Liver (tissue), 9 donors: ENCODE data around the gene MAPT. TPM values are rescaled to one million over a fixed set of nuclear protein-coding genes. Genes with fewer than 3 reads are reported as not detected.

Experiments used
- DNase-seq: peaks from one replicate; pipeline ENCODE4 v3.0.0-alpha.2; 2017; ENCODE audit warnings: low spot score
- H3K27ac ChIP-seq, 2 donors: one replicate each; pipeline ENCODE4 v1.7.0; 2013; ENCODE audit warnings: inconsistent platforms in 2 of 2, low read length in 2 of 2, control low read depth in 1 of 2, low read depth in 1 of 2, mild to moderate bottlenecking in 1 of 2
- H3K27me3 ChIP-seq, 4 donors: one replicate each; pipeline versions ENCODE4 v1.6.1 to v1.7.0; 2013; ENCODE audit warnings: low read length in 3 of 4, inconsistent platforms in 1 of 4, mild to moderate bottlenecking in 1 of 4, moderate library complexity in 1 of 4; ENCODE audit not compliant: control insufficient read depth in 4 of 4, insufficient read depth in 4 of 4
- H3K36me3 ChIP-seq, 4 donors: one replicate each; pipeline versions ENCODE4 v1.6.1 to v1.7.0; 2013; ENCODE audit warnings: low read length in 3 of 4, mild to moderate bottlenecking in 3 of 4, low read depth in 1 of 4, moderate library complexity in 1 of 4; ENCODE audit not compliant: control insufficient read depth in 4 of 4, insufficient read depth in 3 of 4
- H3K4me1 ChIP-seq, 4 donors: one replicate each; pipeline versions ENCODE4 v1.6.1 to v1.7.0; 2013; ENCODE audit warnings: low read length in 3 of 4, mild to moderate bottlenecking in 3 of 4, moderate library complexity in 1 of 4; ENCODE audit not compliant: control insufficient read depth in 4 of 4, insufficient read depth in 4 of 4
- H3K4me3 ChIP-seq, 3 donors: one replicate each; pipeline versions ENCODE4 v1.6.1 to v1.7.0; 2013; ENCODE audit warnings: low read length in 3 of 3, control low read depth in 1 of 3, low read depth in 1 of 3, mild to moderate bottlenecking in 1 of 3
- H3K9ac ChIP-seq, 2 donors: one replicate each; pipeline ENCODE4 v1.7.0; 2013; ENCODE audit warnings: low read length in 2 of 2, mild to moderate bottlenecking in 2 of 2, moderate library complexity in 2 of 2, control low read depth in 1 of 2, low read depth in 1 of 2
- H3K9me3 ChIP-seq, 4 donors: one replicate each; pipeline versions ENCODE4 v1.6.1 to v1.7.0; 2013; ENCODE audit warnings: low read length in 3 of 4; ENCODE audit not compliant: control insufficient read depth in 4 of 4
- ATF3 ChIP-seq: IDR thresholded peaks from 2 replicates; pipeline ENCODE4 v1.6.1; 2016; ENCODE audit warnings: antibody characterized with exemption
- CTCF ChIP-seq: fragments of 150-350 bp; IDR thresholded peaks from 2 replicates; pipeline ENCODE4 v1.5.1; 2017; ENCODE audit warnings: improper control_type of control experiment, low read depth, low read length; ENCODE audit not compliant: missing input control
- EGR1 ChIP-seq, 2 donors: IDR thresholded peaks; 2 replicates each; pipeline ENCODE4 v1.6.1; 2016 to 2018; ENCODE audit warnings: antibody characterized with exemption in 2 of 2, low read depth in 2 of 2
- FOXA1 ChIP-seq: IDR thresholded peaks from 2 replicates; pipeline ENCODE4 v1.6.1; 2016; ENCODE audit warnings: antibody characterized with exemption
- FOXA2 ChIP-seq: IDR thresholded peaks from 2 replicates; pipeline ENCODE4 v1.6.1; 2016; ENCODE audit warnings: antibody characterized with exemption
- GABPA ChIP-seq, 2 donors: IDR thresholded peaks in 1 of 2; conservative IDR thresholded peaks in 1 of 2; 2 replicates each; pipeline ENCODE4 v1.6.1; 2016; ENCODE audit warnings: antibody characterized with exemption in 2 of 2, mild to moderate bottlenecking in 1 of 2, moderate library complexity in 1 of 2
- HNF4A ChIP-seq, 2 donors: conservative IDR thresholded peaks; 2 replicates each; pipeline ENCODE4 v1.6.1; 2016; ENCODE audit warnings: antibody characterized with exemption in 2 of 2, mild to moderate bottlenecking in 2 of 2
- HNF4G ChIP-seq: IDR thresholded peaks from 2 replicates; pipeline ENCODE4 v1.6.1; 2016; ENCODE audit warnings: antibody characterized with exemption
- JUND ChIP-seq, 2 donors: IDR thresholded peaks; 2 replicates each; pipeline ENCODE4 v1.6.1; 2016; ENCODE audit warnings: antibody characterized with exemption in 2 of 2
- MAX ChIP-seq: IDR thresholded peaks from 2 replicates; pipeline ENCODE4 v1.6.1; 2016; ENCODE audit warnings: antibody characterized with exemption
- NR2F2 ChIP-seq: IDR thresholded peaks from 2 replicates; pipeline ENCODE4 v1.6.1; 2016; ENCODE audit warnings: antibody characterized with exemption
- RAD21 ChIP-seq, 2 donors: IDR thresholded peaks; 2 replicates each; pipeline ENCODE4 v1.6.1; 2016; ENCODE audit warnings: antibody characterized with exemption in 2 of 2, mild to moderate bottlenecking in 2 of 2
- REST ChIP-seq: IDR thresholded peaks from 2 replicates; pipeline ENCODE4 v1.6.1; 2016; ENCODE audit warnings: antibody characterized with exemption, mild to moderate bottlenecking
- RXRA ChIP-seq, 2 donors: IDR thresholded peaks; 2 replicates each; pipeline ENCODE4 v1.6.1; 2017 to 2018; ENCODE audit warnings: antibody characterized with exemption in 2 of 2, mild to moderate bottlenecking in 1 of 2
- SP1 ChIP-seq: IDR thresholded peaks from 2 replicates; pipeline ENCODE4 v1.6.1; 2018; ENCODE audit warnings: antibody characterized with exemption, mild to moderate bottlenecking
- TAF1 ChIP-seq: conservative IDR thresholded peaks from 2 replicates; pipeline ENCODE4 v1.6.1; 2016; ENCODE audit warnings: antibody characterized with exemption, mild to moderate bottlenecking
- YY1 ChIP-seq: IDR thresholded peaks from 2 replicates; pipeline ENCODE4 v1.6.1; 2016; ENCODE audit warnings: antibody characterized with exemption, mild to moderate bottlenecking
- ZBTB33 ChIP-seq: IDR thresholded peaks from 2 replicates; pipeline ENCODE4 v1.6.1; 2016; ENCODE audit warnings: antibody characterized with exemption
- WGBS: extraction: QIAGEN DNeasy Blood & Tissue Kit; methylation state at CpG from one replicate; pipeline ENCODE4 v1.1.7; 2013; 5-methylcytosine and 5-hydroxymethylcytosine counted together
- polyA plus RNA-seq, 2 donors: library from polyadenylated mRNA; stranded (reverse) in 1 of 2; unstranded in 1 of 2; fragments of 200-250 nt in 1 of 2; fragments of >200 nt in 1 of 2; fragmentation: Nextera tagmentation in 1 of 2; extraction: Ambion mirVana in 1 of 2; gene quantifications; one replicate each; pipeline versions ENCODE4 v1.2.1 to v1.2.3, GENCODE V29; 2013 to 2015
- total RNA-seq, 2 donors: library from RNA; depleted of rRNA; stranded (reverse); fragments of >200 nt; gene quantifications; one replicate each; pipeline ENCODE4 v1.2.3, GENCODE V29; 2014
- donor health status: healthy.
- donor health status: healthy.
- donor health status: healthy.
- donor health status: healthy.
- donor health status: healthy.

MAPT gene
- total and polyA plus RNA-seq, 4 donors = 0.05 to 0.67 (median 0.27) TPM

- peaks cover 0 to 12% (median 8%) of the 10 kb centered on the region in 4 donors for H3K4me1 ChIP-seq
- H3K4me3 ChIP-seq = no peak overlapping the region
- H3K9ac ChIP-seq = no peak overlapping the region
- H3K27me3 ChIP-seq = no peaks in the 10 kb centered on the region
- no peaks in the 10 kb centered on the region for H3K9me3 ChIP-seq
- no peak for DNase-seq
- WGBS = 95% methylated on average over 3 of the region's 3 CpGs
- H3K36me3 ChIP-seq = peaks cover 9 to 45% (median 25%) of the 10 kb centered on the region in 4 donors
- H3K27ac ChIP-seq = peak overlapping the region in 1 of 2 donors; percentile 55
- no peak for TF ChIP-seq YY1
- TF ChIP-seq TAF1 = no peak
- TF ChIP-seq CTCF = no peak
- TF ChIP-seq SP1 = no peak
- no peak for TF ChIP-seq RAD21 (IDR thresholded peaks at IDR 0.05)
- no peak for TF ChIP-seq GABPA (IDR thresholded peaks at IDR 0.05 in 1 of 2, conservative IDR thresholded peaks at IDR 0.05 in 1 of 2)
- TF ChIP-seq MAX = no peak
- TF ChIP-seq JUND (IDR thresholded peaks at IDR 0.05) = no peak
- no peak for TF ChIP-seq HNF4G
- no peak for TF ChIP-seq FOXA2
- TF ChIP-seq FOXA1 = no peak
- no peak for TF ChIP-seq RXRA (IDR thresholded peaks at IDR 0.05)
- TF ChIP-seq HNF4A (conservative IDR thresholded peaks at IDR 0.05) = no peak
- no peak for TF ChIP-seq ATF3
- TF ChIP-seq REST = no peak
- TF ChIP-seq NR2F2 = no peak
- no peak for TF ChIP-seq EGR1 (IDR thresholded peaks at IDR 0.05; ENCODE audit: low read depth in 2 of 2)
- no peak for TF ChIP-seq ZBTB33
Observed at GRCh38 chr17:46043606-46044005, 149.3 kb downstream of the MAPT start.
